Activated CD4-positive, alpha-beta T cell treated with anti-CD3 and anti-CD28 coated beads, Interleukin-10, Interleukin-2, amounts not matched to agents 100 ng/mL and 50 ng/mL, durations not matched to agents 16 hours and 8 hours (primary cell): ENCODE measurements around the gene RAB6B.
"Not testable (repeated sequence)": the region's sequence is repeated elsewhere in the genome, so short reads cannot be mapped to it uniquely, and the experiment has no call there.

Source experiments
- DNase-seq: peaks from one replicate; pipeline ENCODE4 v3.0.0-alpha.2; 2020

The RAB6B gene

GRCh38 chr3:133804896-133805295 lies 90.8 kb downstream of the RAB6B start:
- no peak for DNase-seq

GRCh38 chr3:133803469-133803868 lies 92.2 kb downstream of the RAB6B start:
- no peak for DNase-seq

GRCh38 chr3:133799794-133800585 lies 95.7 kb downstream of the RAB6B start:
- no peak for DNase-seq

GRCh38 chr3:133797396-133798105 lies 98.1 kb downstream of the RAB6B start:
- DNase-seq, result no peak

GRCh38 chr3:133792171-133792763 lies 103.4 kb downstream of the RAB6B start:
- no peak for DNase-seq

GRCh38 chr3:133788024-133788423 lies 107.7 kb downstream of the RAB6B start:
- no peak for DNase-seq

GRCh38 chr3:133783762-133784161 lies 111.9 kb downstream of the RAB6B start:
- no peak for DNase-seq

GRCh38 chr3:133782454-133782853 lies 113.2 kb downstream of the RAB6B start:
- DNase-seq, result no peak

- no peak for DNase-seq
Observed at GRCh38 chr3:133781570-133781969, 114.1 kb downstream of the RAB6B start.

GRCh38 chr3:133780756-133781155 lies 114.9 kb downstream of the RAB6B start:
- DNase-seq, result not testable (repeated sequence)

- DNase-seq, result no peak
Observed at GRCh38 chr3:133779626-133780203, 116.0 kb downstream of the RAB6B start.

- no peak for DNase-seq
Observed at GRCh38 chr3:133777807-133778568, 117.7 kb downstream of the RAB6B start.

GRCh38 chr3:133776794-133777438 lies 118.8 kb downstream of the RAB6B start:
- DNase-seq, result no peak

GRCh38 chr3:133775835-133776234 lies 119.8 kb downstream of the RAB6B start:
- DNase-seq, result no peak

GRCh38 chr3:133775309-133775708 lies 120.4 kb downstream of the RAB6B start:
- DNase-seq, result no peak
